Activated T-helper 17 cell treated with anti-CD3 and anti-CD28 coated beads, Interleukin-2, amount 50 U/mL, for 72 hours (primary cell): ENCODE measurements around the gene FOXK2. TPM values are rescaled to one million over a fixed set of nuclear protein-coding genes. Genes with fewer than 3 reads are reported as not detected.

ENCODE experiments used
- ATAC-seq: fragments of 150-1000 bp; cut with Tn5 transposase; replicated peaks from 2 replicates; pipeline ENCODE4 v1.10.0; 2021; ENCODE audit warnings: mild to moderate bottlenecking, moderate library complexity
- H3K27ac Mint-ChIP-seq: one replicate; pipeline ENCODE4 v1.8.0; 2022; ENCODE audit warnings: mixed read lengths
- H3K27me3 Mint-ChIP-seq: one replicate; pipeline ENCODE4 v1.8.0; 2022; ENCODE audit warnings: mixed read lengths
- H3K36me3 Mint-ChIP-seq: one replicate; pipeline ENCODE4 v1.8.0; 2022; ENCODE audit warnings: low read depth, mild to moderate bottlenecking, mixed read lengths
- H3K4me1 Mint-ChIP-seq: one replicate; pipeline ENCODE4 v1.8.0; 2022; ENCODE audit warnings: mixed read lengths
- H3K4me3 Mint-ChIP-seq: one replicate; pipeline ENCODE4 v1.8.0; 2022; ENCODE audit warnings: mild to moderate bottlenecking, mixed read lengths
- H3K9me3 Mint-ChIP-seq: one replicate; pipeline ENCODE4 v1.8.0; 2022; ENCODE audit warnings: mixed read lengths
- total RNA-seq, 2 donors: library from RNA; stranded (reverse); gene quantifications; one replicate each; pipeline ENCODE4 v1.2.3, GENCODE V29; 2022

FOXK2 gene
- 10 to 100 TPM; 38.2 to 59.4 TPM for total RNA-seq

- no peaks in the 10 kb centered on the region for H3K27me3 Mint-ChIP-seq
- peak within 1 kb of the TSS; percentile 86 for H3K27ac Mint-ChIP-seq
- H3K9me3 Mint-ChIP-seq: no peaks in the 10 kb centered on the region
- peak; percentile 97 for ATAC-seq
- H3K36me3 Mint-ChIP-seq: peaks cover 21% of the 10 kb centered on the region
- H3K4me1 Mint-ChIP-seq: peaks cover 12% of the 10 kb centered on the region
- peak within 1 kb of the TSS; percentile 85 for H3K4me3 Mint-ChIP-seq
Measured at GRCh38 chr17:82518826-82519810, at the start of gene FOXK2. Gene FOXK2 (plus strand): TSS chr17:82519732. CDS start chr17:82519889, 157 bp downstream.

- Mint-ChIP-seq H3K36me3 (peaks cover 97% of the 10 kb centered on the region), H3K4me3 (no peak overlapping the region), H3K27me3 (no peaks in the 10 kb centered on the region), H3K9me3 (no peaks in the 10 kb centered on the region), H3K4me1 (peaks cover 6% of the 10 kb centered on the region), H3K27ac (no peak overlapping the region)
- no peak for ATAC-seq
Measured at GRCh38 chr17:82470065-82470464, 49.5 kb upstream of the FOXK2 start.

GRCh38 chr17:82474223-82475010 lies 45.1 kb upstream of the FOXK2 start:
- Mint-ChIP-seq H3K9me3 (no peaks in the 10 kb centered on the region), H3K27me3 (no peaks in the 10 kb centered on the region), H3K4me3 (no peak overlapping the region), H3K27ac (no peak overlapping the region), H3K36me3 (peaks cover 88% of the 10 kb centered on the region), H3K4me1 (peaks cover 6% of the 10 kb centered on the region)
- ATAC-seq: no peak

GRCh38 chr17:82475458-82475857 lies 44.1 kb upstream of the FOXK2 start:
- Mint-ChIP-seq H3K4me3 (no peak overlapping the region), H3K9me3 (no peaks in the 10 kb centered on the region), H3K4me1 (peaks cover 6% of the 10 kb centered on the region), H3K27ac (no peak overlapping the region), H3K36me3 (peaks cover 88% of the 10 kb centered on the region), H3K27me3 (no peaks in the 10 kb centered on the region)
- no peak for ATAC-seq

- H3K27me3 Mint-ChIP-seq: no peaks in the 10 kb centered on the region
- ATAC-seq: no peak
- no peaks in the 10 kb centered on the region for H3K9me3 Mint-ChIP-seq
- peaks cover 6% of the 10 kb centered on the region for H3K4me1 Mint-ChIP-seq
- no peak overlapping the region for H3K4me3 Mint-ChIP-seq
- H3K27ac Mint-ChIP-seq: peak overlapping the region; percentile 46
- H3K36me3 Mint-ChIP-seq: peaks cover 87% of the 10 kb centered on the region
Measured at GRCh38 chr17:82477934-82478333, 41.6 kb upstream of the FOXK2 start.

DNA sequence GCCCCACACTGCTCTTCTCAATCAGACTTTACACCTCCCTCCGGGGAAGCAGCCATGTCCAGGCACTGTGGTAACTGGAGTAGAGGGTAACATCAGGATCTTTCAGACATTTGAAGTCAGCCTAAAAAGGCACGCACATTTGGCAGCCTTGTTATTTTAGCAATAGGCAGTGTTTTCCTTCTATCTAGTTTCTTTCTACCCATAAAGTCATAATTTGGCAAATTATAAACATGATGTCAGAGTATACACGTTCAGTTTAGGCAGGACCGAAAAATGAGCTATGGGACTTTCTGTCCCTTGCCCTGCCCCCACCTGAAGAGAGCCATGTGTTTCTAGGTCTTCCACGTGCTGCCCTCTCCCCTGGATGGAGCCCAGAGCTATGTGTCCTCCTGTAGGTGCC lies 39.9 kb upstream of the FOXK2 start:
- peaks cover 89% of the 10 kb centered on the region for H3K36me3 Mint-ChIP-seq
- H3K27me3 Mint-ChIP-seq: no peaks in the 10 kb centered on the region
- peaks cover 6% of the 10 kb centered on the region for H3K4me1 Mint-ChIP-seq
- no peaks in the 10 kb centered on the region for H3K9me3 Mint-ChIP-seq
- no peak overlapping the region for H3K4me3 Mint-ChIP-seq
- no peak overlapping the region for H3K27ac Mint-ChIP-seq
- no peak for ATAC-seq

GRCh38 chr17:82480318-82480717 lies 39.2 kb upstream of the FOXK2 start:
- Mint-ChIP-seq H3K4me3 (no peak overlapping the region), H3K27me3 (no peaks in the 10 kb centered on the region), H3K36me3 (peaks cover 89% of the 10 kb centered on the region), H3K4me1 (peaks cover 6% of the 10 kb centered on the region), H3K27ac (no peak overlapping the region), H3K9me3 (no peaks in the 10 kb centered on the region)
- no peak for ATAC-seq

GRCh38 chr17:82483204-82483660 lies 36.3 kb upstream of the FOXK2 start:
- no peaks in the 10 kb centered on the region for H3K9me3 Mint-ChIP-seq
- no peak overlapping the region for H3K4me3 Mint-ChIP-seq
- H3K36me3 Mint-ChIP-seq: peaks cover 98% of the 10 kb centered on the region
- H3K27ac Mint-ChIP-seq: no peak overlapping the region
- H3K27me3 Mint-ChIP-seq: no peaks in the 10 kb centered on the region
- no peak for ATAC-seq
- peaks cover 9% of the 10 kb centered on the region for H3K4me1 Mint-ChIP-seq

DNA sequence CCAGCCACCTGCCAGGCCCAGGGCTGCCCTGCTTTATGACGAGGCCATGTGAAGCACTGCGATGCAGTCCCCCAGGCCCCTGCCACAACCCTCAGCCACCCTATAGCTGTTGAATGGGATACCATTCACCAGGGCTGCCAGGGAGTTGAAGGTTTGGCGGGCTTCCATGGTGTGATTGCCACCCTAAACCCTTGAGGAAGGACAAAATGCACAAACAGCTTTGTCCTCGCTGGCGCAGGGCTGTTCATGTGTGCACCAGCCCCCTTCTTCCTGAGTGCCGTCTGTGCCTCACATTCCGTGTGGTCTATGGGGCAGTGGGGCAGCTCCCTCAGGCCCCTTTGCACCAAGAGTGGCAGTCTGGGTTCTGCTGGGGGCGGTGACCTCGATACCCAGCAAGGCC lies 35.7 kb upstream of the FOXK2 start:
- no peaks in the 10 kb centered on the region for H3K9me3 Mint-ChIP-seq
- no peak overlapping the region for H3K4me3 Mint-ChIP-seq
- H3K4me1 Mint-ChIP-seq: peaks cover 9% of the 10 kb centered on the region
- no peaks in the 10 kb centered on the region for H3K27me3 Mint-ChIP-seq
- H3K27ac Mint-ChIP-seq: no peak overlapping the region
- H3K36me3 Mint-ChIP-seq: peaks cover 99% of the 10 kb centered on the region
- ATAC-seq: no peak

DNA sequence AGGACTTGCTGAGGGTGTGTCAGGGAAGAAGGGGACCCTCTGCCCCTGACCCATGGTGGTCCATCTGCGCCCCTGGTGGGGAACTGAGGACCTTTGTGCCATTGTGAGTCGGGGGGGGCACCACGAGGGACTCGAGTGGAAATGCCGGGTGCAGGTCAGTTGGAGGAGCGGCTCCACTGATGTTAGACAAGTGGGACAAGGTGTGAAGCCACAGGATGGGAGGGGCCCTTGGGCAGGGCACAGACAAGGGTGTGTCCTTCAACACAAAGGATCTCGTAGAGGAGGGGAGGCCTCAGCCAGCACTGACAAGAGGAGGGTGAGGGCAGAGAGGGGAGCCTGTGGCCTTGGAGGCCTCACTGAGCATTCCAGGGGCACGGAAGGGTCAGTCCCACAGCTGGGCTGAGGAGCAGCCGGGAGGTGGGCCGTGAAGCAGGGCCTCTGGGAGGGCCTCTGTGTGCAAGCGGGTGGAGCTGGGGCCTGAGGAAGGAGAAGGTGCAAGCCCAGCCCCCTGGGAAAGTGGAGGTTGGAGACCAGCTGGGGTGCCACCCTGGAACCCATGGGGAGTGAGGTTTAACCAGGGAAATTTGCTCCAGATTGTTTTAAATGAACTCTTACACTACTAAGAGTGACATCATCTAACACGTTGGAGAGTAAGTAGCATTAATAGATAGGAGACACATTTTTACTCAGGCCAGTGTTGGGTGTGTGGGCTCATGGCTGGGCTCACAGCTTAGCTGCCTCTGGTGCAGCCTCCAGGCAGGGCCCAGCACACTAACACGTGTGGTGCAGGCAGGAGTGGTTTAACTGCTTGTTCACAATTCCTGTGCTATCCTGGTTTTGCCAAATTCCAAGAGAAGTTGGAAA lies 33.1 kb upstream of the FOXK2 start:
- H3K27me3 Mint-ChIP-seq: no peaks in the 10 kb centered on the region
- H3K4me3 Mint-ChIP-seq: no peak overlapping the region
- H3K27ac Mint-ChIP-seq: peak overlapping the region; percentile 75
- no peak for ATAC-seq
- H3K9me3 Mint-ChIP-seq: no peaks in the 10 kb centered on the region
- H3K36me3 Mint-ChIP-seq: peaks cover 78% of the 10 kb centered on the region
- peaks cover 9% of the 10 kb centered on the region for H3K4me1 Mint-ChIP-seq

GRCh38 chr17:82487910-82488309 lies 31.6 kb upstream of the FOXK2 start:
- Mint-ChIP-seq H3K9me3 (no peaks in the 10 kb centered on the region), H3K36me3 (peaks cover 65% of the 10 kb centered on the region), H3K27ac (no peak overlapping the region), H3K27me3 (no peaks in the 10 kb centered on the region), H3K4me1 (peaks cover 9% of the 10 kb centered on the region), H3K4me3 (no peak overlapping the region)
- ATAC-seq: no peak

DNA sequence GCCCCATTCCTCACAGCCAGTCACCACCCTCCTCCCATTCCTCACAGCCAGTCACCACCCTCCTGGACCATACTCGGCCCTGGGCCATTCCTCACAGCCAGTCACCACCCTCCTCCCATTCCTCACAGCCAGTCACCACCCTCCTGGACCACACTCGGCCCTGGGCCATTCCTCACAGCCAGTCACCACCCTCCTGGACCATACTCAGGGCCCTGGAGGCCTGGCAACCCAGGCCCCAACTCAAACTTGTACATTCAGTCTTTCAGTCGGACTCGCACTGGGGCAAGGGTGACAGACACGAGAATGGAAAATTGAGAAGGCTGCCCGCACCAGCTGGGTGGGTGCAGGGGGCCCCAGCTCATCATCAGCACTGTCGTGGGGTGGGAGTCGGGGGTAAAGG lies 30.4 kb upstream of the FOXK2 start:
- H3K27ac Mint-ChIP-seq: peak overlapping the region; percentile 15
- H3K9me3 Mint-ChIP-seq: no peaks in the 10 kb centered on the region
- H3K4me1 Mint-ChIP-seq: peaks cover 9% of the 10 kb centered on the region
- peaks cover 53% of the 10 kb centered on the region for H3K36me3 Mint-ChIP-seq
- no peak overlapping the region for H3K4me3 Mint-ChIP-seq
- no peak for ATAC-seq
- H3K27me3 Mint-ChIP-seq: no peaks in the 10 kb centered on the region

- peaks cover 15% of the 10 kb centered on the region for H3K4me1 Mint-ChIP-seq
- no peaks in the 10 kb centered on the region for H3K9me3 Mint-ChIP-seq
- ATAC-seq: no peak
- H3K27me3 Mint-ChIP-seq: no peaks in the 10 kb centered on the region
- H3K4me3 Mint-ChIP-seq: no peak overlapping the region
- peaks cover 52% of the 10 kb centered on the region for H3K36me3 Mint-ChIP-seq
- H3K27ac Mint-ChIP-seq: peak overlapping the region; percentile 67
Measured at GRCh38 chr17:82489851-82490511, 29.6 kb upstream of the FOXK2 start.
